Measurements from ENCODE around the gene ACVR1B.

ACVR1B gene

DNA sequence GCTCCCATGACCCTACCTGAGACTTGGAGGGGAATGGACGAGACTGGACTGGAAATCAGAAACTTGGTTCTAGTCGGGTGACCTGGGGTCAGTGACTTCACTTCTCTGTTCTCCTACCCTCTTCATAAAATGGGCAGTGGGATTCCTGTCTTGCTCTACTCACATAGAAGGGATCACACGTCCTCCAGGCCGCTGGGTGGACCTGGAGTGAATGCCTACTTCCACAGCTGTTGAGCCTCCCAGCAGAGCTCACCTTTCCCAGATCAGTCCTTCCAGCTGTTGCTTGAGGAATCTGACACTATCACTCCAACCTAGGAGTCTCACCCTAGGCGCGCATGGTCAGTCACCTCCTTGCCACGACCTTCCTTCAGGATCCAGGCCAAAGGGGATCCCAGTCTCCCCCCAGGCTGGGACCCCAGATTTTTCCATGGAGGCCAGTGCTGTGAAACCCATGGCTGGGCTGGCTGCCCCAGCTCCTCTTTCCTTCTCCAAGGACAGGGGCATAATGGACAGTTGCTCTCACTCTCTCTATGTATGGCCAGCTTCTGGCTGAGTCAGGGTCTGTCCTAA is 43.6 kb upstream of the ACVR1B start:
- no peak for DNase-seq (ENCODE audit: low read depth)
- TF ChIP-seq, protein P1, sequence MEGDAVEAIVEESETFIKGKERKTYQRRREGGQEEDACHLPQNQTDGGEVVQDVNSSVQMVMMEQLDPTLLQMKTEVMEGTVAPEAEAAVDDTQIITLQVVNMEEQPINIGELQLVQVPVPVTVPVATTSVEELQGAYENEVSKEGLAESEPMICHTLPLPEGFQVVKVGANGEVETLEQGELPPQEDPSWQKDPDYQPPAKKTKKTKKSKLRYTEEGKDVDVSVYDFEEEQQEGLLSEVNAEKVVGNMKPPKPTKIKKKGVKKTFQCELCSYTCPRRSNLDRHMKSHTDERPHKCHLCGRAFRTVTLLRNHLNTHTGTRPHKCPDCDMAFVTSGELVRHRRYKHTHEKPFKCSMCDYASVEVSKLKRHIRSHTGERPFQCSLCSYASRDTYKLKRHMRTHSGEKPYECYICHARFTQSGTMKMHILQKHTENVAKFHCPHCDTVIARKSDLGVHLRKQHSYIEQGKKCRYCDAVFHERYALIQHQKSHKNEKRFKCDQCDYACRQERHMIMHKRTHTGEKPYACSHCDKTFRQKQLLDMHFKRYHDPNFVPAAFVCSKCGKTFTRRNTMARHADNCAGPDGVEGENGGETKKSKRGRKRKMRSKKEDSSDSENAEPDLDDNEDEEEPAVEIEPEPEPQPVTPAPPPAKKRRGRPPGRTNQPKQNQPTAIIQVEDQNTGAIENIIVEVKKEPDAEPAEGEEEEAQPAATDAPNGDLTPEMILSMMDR (IDR thresholded peaks at IDR 0.05; ENCODE audit: insufficient read depth, low read depth, low read length, missing control alignments): no peak
- no peak overlapping the region for H3K4me3 ChIP-seq (ENCODE audit: low read depth, low read length)

DNA sequence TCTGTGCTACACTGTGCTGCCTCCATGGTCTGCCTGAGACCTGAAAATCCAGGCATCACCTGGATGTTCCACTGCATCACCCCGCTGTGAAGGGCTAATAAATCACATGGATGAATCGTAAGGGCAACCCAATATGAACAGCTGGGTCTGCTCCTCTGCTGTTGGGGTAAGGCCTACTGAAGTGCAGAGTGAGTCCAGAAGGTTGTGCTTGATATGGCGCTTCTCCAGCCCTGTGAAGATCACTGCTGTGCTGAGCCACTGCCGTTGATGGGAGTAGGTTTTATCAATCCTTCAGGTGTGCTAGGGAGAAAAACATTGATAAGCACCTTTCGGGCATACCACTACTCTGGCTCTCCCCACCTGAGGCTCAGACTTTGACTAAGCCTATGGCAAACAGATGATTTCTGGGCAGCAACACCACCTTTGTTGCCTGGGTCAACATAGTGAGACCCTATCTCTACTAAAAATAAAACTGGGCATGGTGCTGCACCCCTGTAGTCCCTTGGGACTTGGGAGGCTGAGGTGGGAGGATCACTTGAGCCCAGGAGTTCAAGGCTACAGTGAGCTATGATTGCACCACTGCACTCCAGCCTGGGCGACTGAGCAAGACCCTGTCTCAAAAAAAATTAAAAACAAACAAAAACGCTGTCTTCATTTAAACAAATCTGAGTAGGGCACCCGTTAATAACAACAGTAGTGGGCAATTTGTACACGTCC is 42.5 kb upstream of the ACVR1B start:
- H3K4me3 ChIP-seq (ENCODE audit: low read depth, low read length): no peak overlapping the region
- TF ChIP-seq, protein P1 (IDR thresholded peaks at IDR 0.05; ENCODE audit: insufficient read depth, low read depth, low read length, missing control alignments): no peak
- DNase-seq (ENCODE audit: low read depth): no peak

DNA sequence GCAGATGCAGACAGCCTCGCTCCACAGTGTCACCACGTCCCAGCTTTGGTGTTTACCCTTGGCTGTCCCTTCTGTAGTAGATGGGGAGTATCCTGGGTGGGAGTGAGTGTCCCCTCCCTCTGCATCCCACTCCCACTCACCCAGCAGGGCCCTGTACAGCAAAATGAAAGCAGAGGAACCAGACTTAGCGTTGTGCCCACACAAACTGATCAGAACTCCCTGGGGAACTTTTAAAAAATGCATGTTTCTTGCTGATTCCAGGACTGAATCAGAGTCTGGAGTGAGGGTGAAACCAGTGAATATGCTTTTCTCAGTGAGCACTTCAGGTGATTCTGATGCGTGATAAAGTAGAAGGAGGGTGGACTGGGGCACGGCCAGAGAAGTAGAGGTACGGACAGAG is 41.3 kb upstream of the ACVR1B start:
- no peak overlapping the region for H3K4me3 ChIP-seq (ENCODE audit: low read depth, low read length)
- no peak for DNase-seq (ENCODE audit: low read depth)
- TF ChIP-seq, protein P1 (IDR thresholded peaks at IDR 0.05; ENCODE audit: insufficient read depth, low read depth, low read length, missing control alignments): no peak

GRCh38 chr12:51910691-51911090 is 40.8 kb upstream of the ACVR1B start:
- TF ChIP-seq, protein P1 (IDR thresholded peaks at IDR 0.05; ENCODE audit: insufficient read depth, low read depth, low read length, missing control alignments): no peak
- no peak for DNase-seq (ENCODE audit: low read depth)
- no peak overlapping the region for H3K4me3 ChIP-seq (ENCODE audit: low read depth, low read length)

DNA sequence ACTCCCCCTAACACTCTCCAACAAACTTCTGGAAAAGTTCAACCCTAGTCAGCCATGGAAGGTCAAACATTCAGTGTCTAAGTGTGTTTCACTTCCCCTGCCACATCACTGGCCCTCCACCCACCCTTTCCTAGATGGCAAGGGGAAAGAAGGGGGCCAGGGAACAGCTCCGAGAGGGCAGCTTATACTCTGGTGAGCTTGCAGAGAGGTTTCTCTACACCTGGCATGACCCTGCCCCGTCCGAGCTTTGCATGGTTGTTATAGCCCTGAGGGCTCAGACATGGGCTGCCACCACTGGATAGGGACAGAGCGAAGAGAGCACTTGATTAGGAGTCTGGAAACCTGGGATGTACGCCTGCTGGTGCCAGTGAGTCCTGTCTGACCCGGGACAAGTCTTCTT is 40.2 kb upstream of the ACVR1B start:
- no peak for DNase-seq (ENCODE audit: low read depth)

GRCh38 chr12:51911788-51912711 is 39.4 kb upstream of the ACVR1B start:
- TF ChIP-seq, protein P1 (IDR thresholded peaks at IDR 0.05; ENCODE audit: insufficient read depth, low read depth, low read length, missing control alignments): no peak
- DNase-seq (ENCODE audit: low read depth): no peak
- no peak overlapping the region for H3K4me3 ChIP-seq (ENCODE audit: low read depth, low read length)

More for the DNA sequence above, 40.2 kb upstream of the ACVR1B start:
- H3K4me3 ChIP-seq (ENCODE audit: low read depth, low read length): no peak overlapping the region
- TF ChIP-seq, protein P1 (IDR thresholded peaks at IDR 0.05; ENCODE audit: insufficient read depth, low read depth, low read length, missing control alignments): no peak
